Chondrocyte (in vitro differentiated cells): ENCODE measurements around the gene KIF21A. TPM values are rescaled to one million over a fixed set of nuclear protein-coding genes. Genes with fewer than 3 reads are reported as not detected.
"Not testable (repeated sequence)": the region's sequence is repeated elsewhere in the genome, so short reads cannot be mapped to it uniquely, and the experiment has no call there.

Experiments used
- DNase-seq: peaks from one replicate; pipeline ENCODE4 v3.0.0; 2021; ENCODE audit warnings: mixed read lengths, low spot score
- H3K27ac Mint-ChIP-seq: one replicate; pipeline ENCODE4 v1.8.0; 2021; ENCODE audit warnings: mild to moderate bottlenecking, moderate library complexity, mixed read lengths; ENCODE audit not compliant: unreplicated experiment
- H3K27me3 Mint-ChIP-seq: 2 replicates; pipeline ENCODE4 v1.8.0; 2021; ENCODE audit warnings: low read depth, mixed read lengths
- H3K36me3 Mint-ChIP-seq: 2 replicates; pipeline ENCODE4 v1.8.0; 2021; ENCODE audit warnings: low read depth, mixed read lengths
- H3K4me1 Mint-ChIP-seq: 2 replicates; pipeline ENCODE4 v1.8.0; 2021; ENCODE audit warnings: low read depth, mild to moderate bottlenecking, mixed read lengths
- H3K4me3 Mint-ChIP-seq: one replicate; pipeline ENCODE4 v1.8.0; 2021; ENCODE audit warnings: mild to moderate bottlenecking, moderate library complexity, mixed read lengths; ENCODE audit not compliant: unreplicated experiment
- H3K9me3 Mint-ChIP-seq: 2 replicates; pipeline ENCODE4 v1.8.0; 2021; ENCODE audit warnings: low read depth, mixed read lengths
- total RNA-seq: library from RNA; stranded (reverse); gene quantifications from 3 replicates; pipeline ENCODE4 v1.2.1, GENCODE V29; 2021
- TF ChIP-seq, protein P1 (sequence below): fragments of 200-600 bp; sonication (generic); IDR thresholded peaks from 2 replicates; pipeline ENCODE4 v1.5.0; 2021; ENCODE audit warnings: antibody characterized with exemption, mild to moderate bottlenecking, moderate library complexity

Gene KIF21A
- total RNA-seq, 1 donor from 2014 or later: 9.4 TPM

DNA sequence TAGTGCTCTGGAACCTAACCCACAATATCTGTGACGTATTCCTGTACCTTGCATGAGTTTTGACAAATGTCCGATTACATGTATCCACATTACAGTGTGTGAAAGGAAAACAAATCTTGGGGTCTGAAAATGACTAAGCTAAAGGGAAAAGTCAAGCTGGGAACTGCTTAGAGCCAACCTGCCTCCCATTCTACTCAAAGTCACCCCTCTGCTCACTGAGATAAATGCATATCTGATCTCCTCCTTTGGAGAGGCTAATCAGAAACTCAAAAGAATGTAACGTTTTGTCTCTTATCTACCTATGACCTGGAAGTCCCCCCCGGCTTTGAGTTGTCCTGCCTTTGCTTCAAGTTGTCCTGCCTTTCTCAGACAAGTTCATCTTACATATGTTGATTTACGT lies 34.0 kb upstream of the KIF21A start:
- Mint-ChIP-seq H3K4me1 (no peaks in the 10 kb centered on the region), H3K27ac (no peak overlapping the region), H3K4me3 (no peak overlapping the region), H3K36me3 (no peaks in the 10 kb centered on the region), H3K9me3 (peaks cover 10% of the 10 kb centered on the region), H3K27me3 (peaks cover 36% of the 10 kb centered on the region)
- TF ChIP-seq, protein P1, sequence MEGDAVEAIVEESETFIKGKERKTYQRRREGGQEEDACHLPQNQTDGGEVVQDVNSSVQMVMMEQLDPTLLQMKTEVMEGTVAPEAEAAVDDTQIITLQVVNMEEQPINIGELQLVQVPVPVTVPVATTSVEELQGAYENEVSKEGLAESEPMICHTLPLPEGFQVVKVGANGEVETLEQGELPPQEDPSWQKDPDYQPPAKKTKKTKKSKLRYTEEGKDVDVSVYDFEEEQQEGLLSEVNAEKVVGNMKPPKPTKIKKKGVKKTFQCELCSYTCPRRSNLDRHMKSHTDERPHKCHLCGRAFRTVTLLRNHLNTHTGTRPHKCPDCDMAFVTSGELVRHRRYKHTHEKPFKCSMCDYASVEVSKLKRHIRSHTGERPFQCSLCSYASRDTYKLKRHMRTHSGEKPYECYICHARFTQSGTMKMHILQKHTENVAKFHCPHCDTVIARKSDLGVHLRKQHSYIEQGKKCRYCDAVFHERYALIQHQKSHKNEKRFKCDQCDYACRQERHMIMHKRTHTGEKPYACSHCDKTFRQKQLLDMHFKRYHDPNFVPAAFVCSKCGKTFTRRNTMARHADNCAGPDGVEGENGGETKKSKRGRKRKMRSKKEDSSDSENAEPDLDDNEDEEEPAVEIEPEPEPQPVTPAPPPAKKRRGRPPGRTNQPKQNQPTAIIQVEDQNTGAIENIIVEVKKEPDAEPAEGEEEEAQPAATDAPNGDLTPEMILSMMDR: no peak
- no peak for DNase-seq

DNA sequence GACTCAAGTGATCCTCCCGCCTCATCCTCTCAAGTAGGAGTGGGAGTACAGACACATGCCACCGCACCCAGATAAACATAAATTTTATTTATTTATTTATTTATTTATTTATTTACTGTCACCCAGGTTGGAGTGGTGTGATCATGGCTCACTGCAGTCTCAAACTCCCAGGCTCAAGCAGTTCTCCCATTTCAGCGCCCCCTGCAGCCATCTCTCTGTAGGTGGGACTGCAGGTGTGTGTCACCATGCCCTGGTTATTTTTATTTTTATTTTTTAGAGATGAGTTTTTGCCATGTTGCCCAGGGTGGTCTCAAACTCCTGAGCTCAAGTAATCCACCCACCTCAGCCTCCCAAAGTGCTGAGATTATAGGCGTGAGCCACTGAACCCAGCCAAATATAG lies 33.2 kb upstream of the KIF21A start:
- TF ChIP-seq, protein P1: no peak
- Mint-ChIP-seq H3K9me3 (peaks cover 12% of the 10 kb centered on the region), H3K27me3 (peaks cover 37% of the 10 kb centered on the region), H3K4me3 (no peak overlapping the region), H3K36me3 (no peaks in the 10 kb centered on the region), H3K4me1 (no peaks in the 10 kb centered on the region), H3K27ac (no peak overlapping the region)
- DNase-seq: no peak

DNA sequence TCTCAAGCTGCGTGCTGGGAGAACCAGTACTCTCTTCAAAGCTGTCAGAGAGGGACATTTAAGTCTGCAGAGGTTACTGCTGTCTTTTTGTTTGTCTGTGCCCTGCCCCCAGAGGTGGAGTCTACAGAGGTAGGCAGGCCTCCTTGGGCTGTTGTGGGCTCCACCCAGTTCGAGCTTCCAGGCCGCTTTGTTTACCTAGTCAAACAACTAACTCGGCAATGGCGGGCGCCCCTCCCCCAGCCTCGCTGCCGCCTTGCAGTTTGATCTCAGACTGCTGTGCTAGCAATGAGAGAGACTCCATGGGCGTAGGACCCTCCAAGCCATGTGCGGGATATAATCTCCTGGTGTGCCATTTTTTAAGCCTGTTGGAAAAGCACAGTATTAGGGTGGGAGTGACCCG lies 32.2 kb upstream of the KIF21A start:
- H3K4me3 Mint-ChIP-seq: not testable (repeated sequence)

DNA sequence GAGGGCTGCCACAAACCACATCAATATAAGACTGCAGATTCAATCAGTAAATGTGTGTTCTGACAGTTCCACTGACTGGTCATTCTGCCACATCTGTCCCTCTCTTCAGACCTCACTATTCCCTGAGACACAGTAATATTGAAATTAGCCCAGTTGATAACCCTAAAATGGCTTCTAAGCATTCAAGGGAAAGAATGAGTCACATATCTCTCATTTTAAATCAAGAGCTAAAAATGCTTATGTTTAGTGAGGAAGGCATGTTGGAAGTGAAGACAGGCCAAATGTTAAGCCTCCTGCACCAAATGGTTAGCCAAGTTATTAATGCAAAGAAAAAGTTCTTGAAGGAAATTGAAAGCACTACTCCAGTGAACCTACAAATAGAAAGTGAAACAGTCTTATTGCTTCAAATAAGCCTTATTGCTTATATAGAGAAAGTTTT lies 24.5 kb upstream of the KIF21A start:
- no peak overlapping the region for H3K27ac Mint-ChIP-seq
- no peaks in the 10 kb centered on the region for H3K36me3 Mint-ChIP-seq
- H3K4me3 Mint-ChIP-seq: no peak overlapping the region
- H3K4me1 Mint-ChIP-seq: peaks cover 7% of the 10 kb centered on the region
- DNase-seq: no peak
- TF ChIP-seq, protein P1: no peak
- peaks cover 3% of the 10 kb centered on the region for H3K27me3 Mint-ChIP-seq
- H3K9me3 Mint-ChIP-seq: peaks cover 10% of the 10 kb centered on the region

More for the DNA sequence above, 32.2 kb upstream of the KIF21A start:
- H3K9me3 Mint-ChIP-seq: peaks cover 14% of the 10 kb centered on the region
- not testable (repeated sequence) for H3K4me1 Mint-ChIP-seq, H3K27ac Mint-ChIP-seq, DNase-seq, H3K36me3 Mint-ChIP-seq
- peaks cover 32% of the 10 kb centered on the region for H3K27me3 Mint-ChIP-seq

DNA sequence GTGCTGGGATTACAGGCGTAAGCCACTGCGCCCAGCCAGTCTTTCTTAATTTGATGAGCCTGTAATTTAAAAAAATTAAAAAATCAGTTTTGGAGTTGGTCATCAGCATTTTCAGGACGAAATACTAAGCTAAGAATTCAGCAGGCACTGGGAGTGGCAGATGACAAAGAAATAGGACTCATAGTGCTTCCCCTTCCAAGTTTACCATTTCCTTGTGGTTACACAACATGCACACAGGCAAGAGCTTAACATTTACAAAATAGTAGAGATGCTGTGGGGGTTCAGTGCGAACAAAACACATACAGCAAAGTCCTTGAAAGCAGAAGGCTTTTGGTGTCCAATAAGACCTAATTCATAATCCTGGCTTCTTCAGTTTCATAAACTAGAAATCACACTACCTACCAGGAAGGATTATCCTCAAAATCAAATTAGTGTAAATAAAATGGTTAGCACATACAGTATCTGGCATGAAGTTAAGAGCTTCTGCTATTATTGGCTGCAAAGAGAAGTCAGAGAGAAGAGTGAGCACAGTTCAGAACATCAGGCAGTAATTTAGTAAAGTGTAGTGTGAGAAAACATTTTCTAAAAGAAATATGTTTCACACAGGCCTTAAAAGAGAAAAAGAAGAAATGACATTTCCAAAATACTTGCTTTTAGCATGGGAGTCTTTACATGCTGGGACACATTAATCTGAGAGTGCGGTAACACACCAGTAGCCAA lies 22.2 kb upstream of the KIF21A start:
- Mint-ChIP-seq H3K9me3 (peaks cover 2% of the 10 kb centered on the region), H3K4me1 (peaks cover 7% of the 10 kb centered on the region), H3K27me3 (peaks cover 4% of the 10 kb centered on the region), H3K36me3 (no peaks in the 10 kb centered on the region), H3K27ac (no peak overlapping the region), H3K4me3 (no peak overlapping the region)
- no peak for DNase-seq
- TF ChIP-seq, protein P1: no peak

DNA sequence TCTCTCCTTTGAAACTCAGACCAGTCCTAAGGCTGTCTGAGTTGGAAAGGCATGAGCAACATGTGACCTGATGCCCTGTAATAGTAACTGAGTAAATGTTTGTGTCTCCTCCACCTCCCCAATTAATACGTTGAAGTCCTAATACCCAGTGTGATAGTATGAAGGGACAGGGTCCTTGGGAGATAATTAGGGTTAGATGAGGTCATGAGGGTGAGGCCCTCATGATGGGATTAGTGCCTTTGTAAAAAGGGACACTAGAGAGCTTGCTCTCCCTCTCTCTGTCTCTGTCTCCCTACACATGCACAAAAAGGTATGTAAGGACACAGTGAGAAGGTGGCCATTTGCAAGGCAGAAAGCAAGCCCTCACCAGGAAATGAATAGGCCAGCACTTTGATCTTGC lies 18.1 kb upstream of the KIF21A start:
- H3K4me1 Mint-ChIP-seq: no peaks in the 10 kb centered on the region
- no peaks in the 10 kb centered on the region for H3K36me3 Mint-ChIP-seq
- TF ChIP-seq, protein P1: no peak
- peaks cover 4% of the 10 kb centered on the region for H3K27me3 Mint-ChIP-seq
- H3K9me3 Mint-ChIP-seq: no peaks in the 10 kb centered on the region
- DNase-seq: no peak
- H3K4me3 Mint-ChIP-seq: no peak overlapping the region
- no peak overlapping the region for H3K27ac Mint-ChIP-seq
